Measurements from ENCODE around the gene S1PR5.

S1PR5 gene

DNA sequence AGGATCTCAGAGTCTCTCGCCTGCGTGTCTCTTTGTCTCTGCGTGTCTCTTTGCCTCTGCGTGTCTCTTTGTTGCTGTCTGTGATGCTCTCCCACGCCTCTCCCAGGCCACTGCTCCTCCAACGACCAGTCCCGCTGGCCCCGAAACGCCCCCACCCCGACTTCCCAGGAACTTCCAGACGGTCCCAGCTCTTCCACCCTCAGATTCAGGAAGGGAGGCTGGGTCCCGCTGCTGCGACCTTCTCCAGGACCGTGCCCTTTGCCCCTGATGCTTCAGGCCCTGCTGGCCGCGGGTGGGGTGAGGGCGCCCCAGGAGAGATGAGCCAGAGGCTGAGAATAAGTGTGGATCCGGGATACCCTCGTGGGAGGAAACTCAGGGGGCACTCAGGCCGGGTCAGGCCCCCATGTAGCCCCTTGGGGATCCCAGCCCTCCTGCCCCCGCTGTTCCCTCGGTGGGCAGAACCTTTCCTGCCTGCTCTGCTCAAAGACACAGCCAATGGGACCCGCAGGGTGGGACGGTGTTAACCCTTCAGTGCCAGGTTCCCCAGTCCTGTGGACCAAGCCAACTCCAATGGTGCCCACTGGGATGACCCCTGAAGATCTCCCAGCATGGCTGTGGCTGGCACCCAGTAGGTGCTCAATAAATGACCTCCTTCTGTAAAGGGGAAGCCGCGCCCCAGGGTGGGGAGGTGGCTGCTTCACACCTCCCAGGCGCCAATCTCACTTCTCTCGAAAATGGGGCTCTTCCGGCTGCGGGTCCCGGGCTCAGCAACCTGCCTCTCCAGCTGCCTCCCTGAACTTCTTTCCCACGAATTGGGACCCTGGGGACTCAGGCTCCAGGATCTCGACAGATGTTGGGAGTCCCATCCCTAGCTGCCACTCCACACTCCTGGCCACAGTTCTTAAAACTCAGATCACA, 1.5 kb upstream of the S1PR5 start:
- Histone ChIP-seq H3K36me3 (ENCODE audit: control insufficient read depth, insufficient read depth, low read length) (no peaks in the 10 kb centered on the region), H3K27me3 (ENCODE audit: control insufficient read depth, insufficient read depth, low read length) (peaks cover 21% of the 10 kb centered on the region), H3K4me1 (ENCODE audit: control insufficient read depth, insufficient read depth, low read length) (no peaks in the 10 kb centered on the region), H3K4me3 (ENCODE audit: low read length) (no peak overlapping the region), H3K9ac (ENCODE audit: low read length) (no peak overlapping the region), H3K27ac (ENCODE audit: low read depth, low read length) (no peak overlapping the region)

DNA sequence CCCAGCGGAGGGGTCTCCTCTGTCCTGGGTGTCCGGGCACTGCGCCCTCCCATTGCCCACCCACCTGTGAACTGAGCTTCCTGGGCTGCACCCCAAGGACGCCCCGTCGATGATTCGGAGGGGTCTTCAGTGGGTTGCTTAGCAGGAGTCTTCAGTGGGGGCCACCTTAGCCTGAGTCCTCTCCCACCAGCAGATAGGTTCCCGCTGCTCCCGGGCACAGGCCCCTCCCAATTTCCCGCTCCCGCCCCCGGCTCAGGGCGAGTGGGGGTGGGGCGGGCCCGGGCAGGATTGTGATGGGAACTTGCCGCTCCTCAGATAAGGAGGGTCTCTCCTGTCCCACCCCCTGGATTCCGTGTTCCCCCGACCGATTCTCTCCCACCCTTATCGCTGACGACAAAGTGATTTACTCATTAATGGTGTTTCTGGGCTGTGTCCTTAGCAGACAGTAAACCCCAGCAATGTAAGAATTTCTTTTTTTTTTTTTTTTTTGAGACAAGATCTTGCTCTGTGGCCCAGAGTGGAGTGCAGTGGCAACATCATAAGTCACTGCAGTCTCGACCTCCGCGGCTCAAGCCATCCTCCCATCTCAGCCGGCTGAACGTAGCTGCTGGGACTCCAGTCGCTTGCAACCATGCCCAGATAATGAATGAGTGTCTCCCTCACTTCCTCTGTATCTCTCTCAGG, 655 bp upstream of the S1PR5 start:
- H3K9ac ChIP-seq (ENCODE audit: low read length) = no peak overlapping the region
- no peaks in the 10 kb centered on the region for H3K36me3 ChIP-seq (ENCODE audit: control insufficient read depth, insufficient read depth, low read length)
- no peak overlapping the region for H3K27ac ChIP-seq (ENCODE audit: low read depth, low read length)
- no peaks in the 10 kb centered on the region for H3K4me1 ChIP-seq (ENCODE audit: control insufficient read depth, insufficient read depth, low read length)
- peak overlapping the region; percentile 3 for H3K4me3 ChIP-seq (ENCODE audit: low read length)
- H3K27me3 ChIP-seq (ENCODE audit: control insufficient read depth, insufficient read depth, low read length) = peaks cover 29% of the 10 kb centered on the region

- Histone ChIP-seq H3K9ac (ENCODE audit: low read length) (no peak overlapping the region), H3K27me3 (ENCODE audit: control insufficient read depth, insufficient read depth, low read length) (peaks cover 31% of the 10 kb centered on the region), H3K4me3 (ENCODE audit: low read length) (no peak overlapping the region), H3K36me3 (ENCODE audit: control insufficient read depth, insufficient read depth, low read length) (no peaks in the 10 kb centered on the region), H3K27ac (ENCODE audit: low read depth, low read length) (no peak overlapping the region), H3K4me1 (ENCODE audit: control insufficient read depth, insufficient read depth, low read length) (no peaks in the 10 kb centered on the region)
Observed at GRCh38 chr19:10516671-10517286, 468 bp downstream of the S1PR5 start.

DNA sequence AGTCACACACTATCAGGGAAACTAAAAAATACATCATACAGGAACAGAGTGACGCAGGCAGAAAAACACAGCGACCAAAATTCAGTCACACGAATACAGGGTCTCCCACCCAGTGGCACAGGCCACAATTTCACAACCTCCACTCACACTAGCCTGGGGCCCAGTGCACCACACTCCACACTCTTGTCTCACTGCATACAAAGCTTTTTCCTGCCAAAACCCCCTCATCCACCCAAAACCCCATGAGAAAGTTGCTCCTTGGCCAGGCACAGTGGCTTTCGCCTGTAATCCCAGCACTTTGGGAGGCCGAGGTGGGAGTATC, 1.2 kb downstream of the S1PR5 start:
- no peak overlapping the region for H3K4me3 ChIP-seq (ENCODE audit: low read length)
- peaks cover 31% of the 10 kb centered on the region for H3K27me3 ChIP-seq (ENCODE audit: control insufficient read depth, insufficient read depth, low read length)
- H3K36me3 ChIP-seq (ENCODE audit: control insufficient read depth, insufficient read depth, low read length) = no peaks in the 10 kb centered on the region
- no peaks in the 10 kb centered on the region for H3K4me1 ChIP-seq (ENCODE audit: control insufficient read depth, insufficient read depth, low read length)
- no peak overlapping the region for H3K27ac ChIP-seq (ENCODE audit: low read depth, low read length)
- H3K9ac ChIP-seq (ENCODE audit: low read length) = no peak overlapping the region

- Histone ChIP-seq H3K4me1 (ENCODE audit: control insufficient read depth, insufficient read depth, low read length) (no peaks in the 10 kb centered on the region), H3K36me3 (ENCODE audit: control insufficient read depth, insufficient read depth, low read length) (no peaks in the 10 kb centered on the region), H3K4me3 (ENCODE audit: low read length) (no peak overlapping the region), H3K27me3 (ENCODE audit: control insufficient read depth, insufficient read depth, low read length) (peaks cover 31% of the 10 kb centered on the region), H3K27ac (ENCODE audit: low read depth, low read length) (no peak overlapping the region), H3K9ac (ENCODE audit: low read length) (no peak overlapping the region)
Observed at GRCh38 chr19:10514211-10515145, 2.8 kb downstream of the S1PR5 start.

DNA sequence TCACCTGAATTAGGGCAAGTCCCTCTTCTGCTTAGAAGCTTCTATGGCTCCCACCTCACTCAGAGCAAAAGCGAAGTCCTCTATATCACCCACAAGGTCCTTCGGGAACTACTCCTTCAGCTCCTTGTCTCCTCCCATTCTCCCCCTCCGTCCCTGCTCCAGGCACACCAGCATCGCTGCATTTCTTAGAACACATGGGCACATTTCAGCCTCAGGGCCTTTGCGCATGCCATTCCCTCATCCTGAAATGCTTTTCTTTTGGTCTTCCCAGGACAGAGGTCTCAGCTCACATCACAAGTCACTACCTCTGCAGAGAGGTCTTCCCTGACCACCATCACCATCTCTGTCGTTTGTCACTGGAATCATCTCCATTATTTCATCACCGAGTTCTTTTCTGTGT, 4.0 kb downstream of the S1PR5 start:
- no peak overlapping the region for H3K9ac ChIP-seq (ENCODE audit: low read length)
- no peaks in the 10 kb centered on the region for H3K4me1 ChIP-seq (ENCODE audit: control insufficient read depth, insufficient read depth, low read length)
- no peaks in the 10 kb centered on the region for H3K36me3 ChIP-seq (ENCODE audit: control insufficient read depth, insufficient read depth, low read length)
- peaks cover 26% of the 10 kb centered on the region for H3K27me3 ChIP-seq (ENCODE audit: control insufficient read depth, insufficient read depth, low read length)
- no peak overlapping the region for H3K4me3 ChIP-seq (ENCODE audit: low read length)
- H3K27ac ChIP-seq (ENCODE audit: low read depth, low read length) = no peak overlapping the region

DNA sequence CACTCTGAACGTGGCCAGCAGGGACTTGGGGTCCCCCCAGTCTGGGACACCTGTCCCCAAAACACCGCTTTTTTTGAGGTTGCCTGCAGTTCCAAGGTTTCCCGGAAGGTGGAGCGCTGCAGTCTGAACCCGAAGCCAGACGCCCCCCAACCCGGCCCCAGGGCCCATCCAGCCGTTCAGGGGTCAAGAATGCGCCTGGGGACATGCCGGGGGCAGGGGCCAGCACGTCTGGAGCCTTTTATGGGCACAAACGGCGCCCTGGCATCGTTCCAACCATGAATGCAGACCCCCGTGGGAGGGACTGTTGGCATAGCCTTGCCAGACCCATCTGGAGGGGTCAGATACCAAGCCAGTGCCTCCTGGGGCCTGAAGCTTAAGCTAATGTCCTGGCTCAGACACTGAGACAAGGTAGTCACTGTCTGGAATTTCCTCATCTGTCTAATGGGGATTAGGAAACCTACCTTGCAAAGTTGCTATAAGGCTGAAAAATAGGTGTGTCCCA, 6.9 kb downstream of the S1PR5 start:
- Histone ChIP-seq H3K4me1 (ENCODE audit: control insufficient read depth, insufficient read depth, low read length) (no peaks in the 10 kb centered on the region), H3K4me3 (ENCODE audit: low read length) (no peak overlapping the region), H3K27me3 (ENCODE audit: control insufficient read depth, insufficient read depth, low read length) (peaks cover 16% of the 10 kb centered on the region), H3K9ac (ENCODE audit: low read length) (no peak overlapping the region), H3K27ac (ENCODE audit: low read depth, low read length) (no peak overlapping the region), H3K36me3 (ENCODE audit: control insufficient read depth, insufficient read depth, low read length) (no peaks in the 10 kb centered on the region)

DNA sequence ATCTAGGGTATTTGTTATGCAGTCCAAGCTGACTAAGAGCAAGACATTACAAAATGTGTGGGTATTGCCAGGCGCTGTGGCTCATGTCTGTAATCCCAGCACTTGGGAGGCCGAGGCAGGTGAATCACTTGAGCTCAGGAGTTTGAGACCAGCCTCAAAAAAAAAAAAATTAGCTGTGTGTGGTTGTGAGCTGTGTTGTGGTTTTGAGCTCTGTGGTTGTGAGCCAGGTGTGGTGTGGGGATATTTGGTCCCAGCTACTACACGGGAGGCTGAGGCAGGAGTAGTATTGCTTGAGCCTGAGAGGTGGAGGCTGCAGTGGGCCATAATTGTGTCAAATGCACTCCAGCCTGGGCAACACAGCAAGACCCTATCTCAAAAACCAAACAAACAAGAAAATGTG, 8.5 kb downstream of the S1PR5 start:
- Histone ChIP-seq H3K27me3 (ENCODE audit: control insufficient read depth, insufficient read depth, low read length) (peaks cover 9% of the 10 kb centered on the region), H3K9ac (ENCODE audit: low read length) (no peak overlapping the region), H3K27ac (ENCODE audit: low read depth, low read length) (no peak overlapping the region), H3K4me1 (ENCODE audit: control insufficient read depth, insufficient read depth, low read length) (no peaks in the 10 kb centered on the region), H3K4me3 (ENCODE audit: low read length) (no peak overlapping the region), H3K36me3 (ENCODE audit: control insufficient read depth, insufficient read depth, low read length) (no peaks in the 10 kb centered on the region)

DNA sequence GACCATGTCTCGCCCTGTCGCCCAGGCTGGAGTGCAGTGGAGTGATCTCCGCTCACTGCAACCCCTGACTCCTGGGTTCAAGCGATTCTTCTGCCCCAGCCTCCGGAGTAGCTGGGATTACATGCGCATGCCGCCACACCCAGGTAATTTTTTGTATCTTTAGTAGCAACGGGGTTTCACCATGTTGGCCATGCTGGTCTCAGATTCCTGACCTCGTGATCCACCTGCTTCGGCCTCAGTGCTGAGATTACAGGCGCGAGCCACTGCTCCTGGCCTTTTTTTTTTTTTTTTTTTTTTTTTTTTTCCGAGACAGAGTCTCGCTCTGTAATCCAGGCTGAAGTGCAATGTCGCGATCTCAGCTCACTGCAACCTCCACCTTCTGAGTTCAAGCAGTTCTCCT, 9.2 kb downstream of the S1PR5 start:
- Histone ChIP-seq H3K9ac (ENCODE audit: low read length) (no peak overlapping the region), H3K4me1 (ENCODE audit: control insufficient read depth, insufficient read depth, low read length) (no peaks in the 10 kb centered on the region), H3K36me3 (ENCODE audit: control insufficient read depth, insufficient read depth, low read length) (no peaks in the 10 kb centered on the region), H3K27ac (ENCODE audit: low read depth, low read length) (no peak overlapping the region), H3K4me3 (ENCODE audit: low read length) (no peak overlapping the region), H3K27me3 (ENCODE audit: control insufficient read depth, insufficient read depth, low read length) (peaks cover 3% of the 10 kb centered on the region)

GRCh38 chr19:10505583-10506229, 11.5 kb downstream of the S1PR5 start:
- Histone ChIP-seq H3K36me3 (ENCODE audit: control insufficient read depth, insufficient read depth, low read length) (no peaks in the 10 kb centered on the region), H3K9ac (ENCODE audit: low read length) (no peak overlapping the region), H3K27ac (ENCODE audit: low read depth, low read length) (no peak overlapping the region), H3K4me1 (ENCODE audit: control insufficient read depth, insufficient read depth, low read length) (no peaks in the 10 kb centered on the region), H3K27me3 (ENCODE audit: control insufficient read depth, insufficient read depth, low read length) (no peaks in the 10 kb centered on the region), H3K4me3 (ENCODE audit: low read length) (no peak overlapping the region)

DNA sequence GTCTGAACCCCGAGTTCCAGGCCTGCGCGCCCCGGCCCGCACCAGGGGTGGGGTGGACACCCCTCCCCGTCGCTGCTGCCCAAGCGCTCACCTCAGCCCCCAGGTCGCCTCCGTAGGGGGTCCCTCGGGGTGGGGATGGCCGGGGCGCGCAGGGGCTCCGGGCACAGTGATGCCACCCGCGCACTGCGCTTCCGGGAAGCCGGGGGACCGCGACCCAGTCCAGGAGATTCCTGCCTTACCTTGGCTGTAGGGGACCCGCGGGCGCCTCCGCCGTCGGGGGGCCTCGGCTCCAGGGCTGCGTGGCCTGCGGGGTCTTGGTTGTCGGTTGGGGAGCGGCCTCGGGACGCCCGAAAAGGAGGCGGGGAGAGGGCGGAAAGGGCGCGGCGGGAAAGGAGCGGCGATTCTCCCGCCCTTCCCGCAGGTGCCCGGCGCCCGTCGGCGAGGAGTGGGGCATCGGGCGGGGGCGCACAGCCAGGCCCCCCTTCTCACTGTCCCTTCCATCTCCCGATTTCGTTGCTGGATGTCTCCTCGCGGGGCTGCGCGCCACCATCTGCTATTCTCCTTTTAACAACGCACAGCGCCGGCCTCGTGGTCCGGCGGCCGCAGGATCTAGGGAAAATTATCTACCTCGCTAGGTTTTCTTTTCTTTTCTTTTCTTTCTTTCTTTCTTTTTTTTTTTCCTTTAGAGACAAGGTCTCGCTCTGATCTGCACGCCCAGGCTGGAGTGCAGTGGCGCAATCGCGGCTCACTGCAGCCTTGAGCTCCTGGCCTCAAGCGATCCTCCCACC, 14.1 kb downstream of the S1PR5 start, which contains the start of gene KEAP1:
Gene KEAP1, minus strand, starts transcription at position 355 of the 788 bp plus-strand sequence. CDS start 3,323 bp downstream, outside the sequence.
- no peaks in the 10 kb centered on the region for H3K27me3 ChIP-seq (ENCODE audit: control insufficient read depth, insufficient read depth, low read length)
- H3K4me3 ChIP-seq (ENCODE audit: low read length) = peak within 1 kb of the TSS; percentile 84
- no peaks in the 10 kb centered on the region for H3K4me1 ChIP-seq (ENCODE audit: control insufficient read depth, insufficient read depth, low read length)
- H3K9ac ChIP-seq (ENCODE audit: low read length) = peak within 1 kb of the TSS; percentile 95
- peaks cover 6% of the 10 kb centered on the region for H3K36me3 ChIP-seq (ENCODE audit: control insufficient read depth, insufficient read depth, low read length)
- H3K27ac ChIP-seq (ENCODE audit: low read depth, low read length) = peak within 1 kb of the TSS; percentile 98
